T1000 (cell line): ENCODE data around the gene KCNJ16.

Experiments
- DNase-seq: peaks from one replicate; lab custom pipeline; 2025; ENCODE audit warnings: mixed read lengths; lab: John Stamatoyannopoulos, UW

Gene KCNJ16

DNA sequence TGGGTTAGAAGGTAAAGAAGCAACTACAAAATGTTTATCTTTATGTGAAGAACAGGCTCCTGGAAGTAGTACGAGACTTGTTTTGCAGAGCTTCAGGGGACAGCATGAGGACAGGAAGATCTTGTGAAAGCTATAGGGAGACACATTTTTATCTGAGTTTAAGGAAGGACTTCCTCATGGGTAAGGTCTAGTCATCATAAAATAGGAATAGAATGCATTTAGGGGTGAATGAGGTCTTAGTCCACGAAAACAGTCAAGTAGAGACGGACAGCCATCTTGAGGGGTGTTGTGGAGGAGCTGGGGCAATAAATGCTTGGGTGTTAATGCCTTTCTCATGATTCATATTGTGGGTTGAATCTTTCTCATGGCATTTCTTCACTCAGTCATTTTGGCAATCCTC, 24.3 kb downstream of the KCNJ16 start:
- no peak for DNase-seq

DNA sequence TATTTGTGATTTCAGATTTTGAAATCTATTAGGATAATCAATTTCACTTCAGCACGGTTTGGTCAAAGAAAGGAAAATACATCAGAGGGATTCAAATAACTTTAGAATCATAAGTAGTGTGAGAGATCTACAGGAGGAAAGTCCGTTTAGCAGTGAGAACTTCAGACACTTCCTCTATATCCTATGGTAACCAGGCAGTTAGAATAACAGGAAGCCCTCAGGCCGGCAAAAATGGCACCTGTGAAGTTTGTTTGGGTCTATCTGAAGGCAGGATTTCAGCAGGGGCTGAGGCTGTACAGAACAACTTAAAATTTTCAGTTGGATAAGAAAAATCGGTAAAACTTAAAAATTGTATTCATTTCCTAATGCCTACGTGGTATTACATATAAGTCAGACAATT, 24.9 kb downstream of the KCNJ16 start:
- DNase-seq = no peak

DNA sequence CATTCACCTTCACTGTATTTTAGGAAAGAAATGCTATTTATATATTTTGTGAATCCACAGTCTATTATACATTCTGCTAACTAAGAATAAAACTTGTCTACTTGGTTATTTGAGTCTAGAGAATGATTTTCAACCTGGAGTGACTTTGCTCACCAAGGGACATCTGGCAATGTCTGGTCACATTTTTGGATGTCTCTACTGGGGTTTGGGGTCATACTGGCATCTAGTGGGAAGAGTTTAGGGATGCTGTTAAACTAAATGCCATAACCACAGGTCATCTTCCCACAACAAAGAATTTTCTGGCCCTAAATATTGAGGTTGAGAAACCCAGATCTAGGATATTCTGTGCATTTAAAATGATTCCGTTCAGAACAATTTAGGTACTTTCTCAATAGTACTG, 26.0 kb downstream of the KCNJ16 start:
- no peak for DNase-seq

DNA sequence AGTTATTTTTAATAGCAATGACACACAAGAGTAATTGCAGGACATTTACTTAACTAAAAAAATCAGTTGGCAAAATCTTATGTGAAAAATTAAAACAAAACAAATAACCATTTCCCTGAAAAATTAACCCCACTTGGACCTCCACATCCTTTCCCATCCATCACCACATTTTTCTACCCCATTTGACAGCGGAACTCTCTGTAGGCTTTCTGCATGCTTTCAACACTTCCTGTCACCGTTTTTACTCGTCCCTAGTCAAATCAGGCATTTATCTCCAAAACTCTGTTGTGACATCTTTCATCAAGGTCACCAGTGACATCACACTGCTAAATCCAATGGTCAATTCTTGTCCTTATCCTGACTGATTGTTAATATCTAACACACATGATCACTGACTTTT, 27.5 kb downstream of the KCNJ16 start:
- DNase-seq = no peak

DNA sequence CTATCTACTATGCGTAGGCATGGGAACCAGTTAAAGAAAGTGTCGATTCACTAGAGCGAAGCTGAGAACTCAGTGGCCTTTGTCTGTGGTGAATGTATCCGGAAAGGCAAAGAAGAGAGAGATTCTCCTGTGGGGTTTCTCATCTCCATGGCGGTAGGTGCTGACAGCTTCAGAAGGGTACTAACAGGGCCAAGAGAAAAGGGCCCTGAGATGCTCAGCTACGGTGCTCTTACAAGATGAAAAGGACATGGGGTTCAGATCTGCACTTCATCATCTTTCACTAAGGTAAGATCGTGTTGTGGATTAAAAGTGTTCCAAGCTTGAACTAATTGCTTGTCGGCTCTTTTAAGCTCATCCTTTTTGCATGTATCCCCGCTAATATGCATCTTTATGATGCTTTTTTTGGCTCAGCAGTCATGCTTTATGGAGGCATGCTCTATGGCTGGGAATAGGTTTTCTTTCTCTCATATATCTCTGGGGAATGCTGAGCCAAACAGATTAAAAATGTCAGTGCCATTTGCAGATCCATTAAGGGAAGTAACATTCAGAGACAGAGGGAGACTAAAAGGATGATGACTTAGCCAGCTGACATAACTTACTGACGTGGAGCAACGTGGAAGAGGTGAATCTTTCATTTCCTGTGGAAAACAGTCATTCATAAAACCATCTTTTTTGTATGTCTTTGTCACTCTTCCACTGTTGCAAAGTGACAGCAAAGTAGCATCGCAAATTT, 29.9 kb downstream of the KCNJ16 start:
- DNase-seq = no peak

DNA sequence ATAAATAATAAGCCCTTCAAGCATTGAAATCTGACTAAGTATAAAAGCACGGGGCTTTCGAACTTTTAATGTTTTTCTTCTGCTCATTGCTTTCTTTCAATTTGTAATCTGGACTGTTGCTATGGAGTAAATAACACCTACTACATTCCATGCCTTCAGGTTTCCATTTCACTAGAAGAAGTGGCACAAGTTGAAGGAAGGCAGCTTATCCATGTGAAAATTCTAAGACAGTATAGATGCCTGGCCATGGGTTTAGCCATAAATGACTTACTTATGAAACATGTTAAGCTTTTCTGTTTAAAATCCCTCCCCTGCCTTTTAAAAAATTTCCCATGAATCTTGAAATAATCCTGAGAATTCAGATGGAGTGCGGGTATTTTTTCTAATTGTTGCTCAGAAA, 30.6 kb downstream of the KCNJ16 start:
- no peak for DNase-seq

DNA sequence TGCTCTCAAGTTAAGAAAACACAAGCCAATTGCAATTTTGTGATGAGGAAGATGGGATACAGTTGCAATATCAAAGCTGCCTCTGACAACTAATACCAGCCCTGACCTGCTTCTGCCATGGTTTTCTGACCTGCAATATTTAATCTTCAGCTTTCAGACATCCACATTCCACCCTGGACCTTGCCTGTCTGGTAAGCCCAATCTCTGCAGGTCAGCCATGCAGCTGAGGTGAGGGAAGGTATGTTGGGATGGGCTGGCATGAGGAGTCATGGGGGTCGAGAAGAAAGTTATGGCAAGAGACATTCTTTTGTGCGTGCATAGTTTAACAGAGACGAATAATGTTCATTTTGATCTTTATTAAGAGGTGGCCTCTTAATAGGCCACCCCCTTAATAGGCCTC, 31.5 kb downstream of the KCNJ16 start:
- DNase-seq = no peak

DNA sequence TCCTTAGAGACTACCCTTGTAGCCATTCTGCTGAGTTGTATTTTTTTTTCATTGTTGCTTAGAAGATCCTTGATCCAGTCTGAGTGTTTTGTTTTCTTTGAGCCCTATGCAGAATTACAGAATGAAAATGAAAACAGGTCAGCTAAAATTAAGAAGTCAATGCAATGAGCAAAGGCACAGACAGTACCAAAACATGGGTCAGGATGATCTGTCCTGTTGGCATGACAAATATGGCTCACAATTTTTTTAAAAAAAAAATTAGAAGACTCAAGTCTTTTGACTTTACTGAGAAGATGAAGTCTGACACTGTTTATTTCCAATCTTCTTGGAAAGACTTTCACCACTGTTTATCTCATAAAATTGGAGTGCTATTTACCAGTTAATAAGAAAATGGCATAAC, 32.4 kb downstream of the KCNJ16 start:
- no peak for DNase-seq

DNA sequence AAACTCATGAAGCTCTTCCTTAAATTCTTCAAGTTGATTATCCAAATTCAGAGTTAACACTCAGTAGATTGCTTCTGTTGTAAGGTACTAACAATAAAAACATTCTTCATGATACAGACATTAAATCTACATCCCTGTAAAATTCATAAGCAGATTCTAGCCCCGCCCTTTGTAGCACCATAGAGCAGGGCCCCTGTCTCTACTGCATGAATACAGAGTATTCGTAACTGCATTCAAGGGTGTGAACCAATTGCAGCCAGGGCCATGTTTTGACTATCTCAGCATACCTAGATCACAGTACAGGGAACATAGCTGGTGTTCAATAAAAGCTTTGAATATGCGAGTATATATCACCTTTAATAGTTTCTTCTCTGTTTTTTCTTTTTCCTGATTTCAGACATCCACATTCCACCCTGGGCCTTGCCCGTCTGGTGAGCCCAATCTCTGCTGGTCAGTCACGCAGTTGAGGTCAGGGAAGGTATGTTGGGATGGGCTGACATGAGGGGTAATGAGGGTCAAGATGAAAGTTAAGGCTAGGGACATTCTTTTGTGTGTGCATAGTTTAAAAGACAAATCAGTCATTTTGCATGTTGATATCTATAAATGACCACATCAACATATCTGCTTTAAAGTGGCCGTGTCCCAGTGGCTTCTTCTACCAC, 33.0 kb downstream of the KCNJ16 start:
- DNase-seq = no peak

DNA sequence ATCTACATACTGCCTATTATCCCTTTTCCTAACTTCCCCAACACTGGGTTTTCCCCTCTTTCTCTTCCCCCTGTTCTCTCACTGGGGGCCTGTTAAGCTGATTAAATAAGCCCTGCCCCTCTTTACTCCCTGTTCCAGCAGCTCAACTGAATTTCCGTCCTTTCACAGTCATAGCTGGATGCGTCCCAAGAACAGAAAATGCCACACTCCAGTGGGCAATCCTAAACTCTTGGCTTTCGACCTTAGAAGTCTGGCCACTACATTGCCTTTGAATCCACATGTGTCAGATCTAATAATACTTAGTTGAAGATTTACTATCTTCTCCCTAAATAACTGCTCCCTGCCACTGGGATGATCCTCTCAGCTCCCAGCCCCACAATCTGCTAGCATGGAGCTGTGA, 34.5 kb downstream of the KCNJ16 start:
- DNase-seq = no peak

DNA sequence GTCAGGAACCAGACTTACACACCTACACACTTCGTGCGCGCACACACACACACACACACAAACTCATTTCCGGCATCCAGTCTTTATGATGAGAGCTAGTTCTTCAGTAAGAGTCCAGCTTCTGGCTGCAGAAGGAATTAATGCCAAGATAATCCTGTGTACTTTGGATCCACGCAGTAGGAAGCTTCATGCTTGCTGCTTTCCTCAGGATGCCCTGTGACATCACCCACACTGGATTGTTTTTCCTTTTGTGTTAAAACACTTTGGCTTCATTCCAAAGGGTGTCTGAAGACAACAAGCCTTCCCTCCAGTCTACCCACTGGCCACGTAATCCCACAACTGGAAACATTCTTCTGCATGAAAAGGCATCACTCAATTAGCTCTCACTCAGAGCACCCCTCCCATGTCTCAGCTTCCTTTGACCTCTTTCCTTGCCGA, 35.4 kb downstream of the KCNJ16 start:
- DNase-seq = no peak

DNA sequence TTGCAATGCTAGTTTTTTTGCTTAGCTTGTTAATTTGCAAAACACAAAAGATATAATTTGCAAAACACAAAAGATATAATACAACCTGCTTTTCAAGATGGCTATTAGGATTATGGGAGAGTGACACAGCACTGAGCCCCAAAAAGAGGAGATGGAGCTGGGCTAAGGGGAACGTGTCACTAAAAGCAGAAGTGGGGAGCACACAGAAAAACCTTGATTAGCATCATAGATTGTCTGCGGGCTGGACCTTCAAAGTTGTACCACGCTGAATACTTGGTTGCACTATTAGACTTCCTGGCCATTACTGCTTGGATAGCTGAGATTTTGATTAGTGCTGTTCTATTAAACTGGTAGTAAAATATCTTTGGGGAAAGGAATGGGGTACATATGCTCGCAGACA, 36.2 kb downstream of the KCNJ16 start:
- DNase-seq = no peak

DNA sequence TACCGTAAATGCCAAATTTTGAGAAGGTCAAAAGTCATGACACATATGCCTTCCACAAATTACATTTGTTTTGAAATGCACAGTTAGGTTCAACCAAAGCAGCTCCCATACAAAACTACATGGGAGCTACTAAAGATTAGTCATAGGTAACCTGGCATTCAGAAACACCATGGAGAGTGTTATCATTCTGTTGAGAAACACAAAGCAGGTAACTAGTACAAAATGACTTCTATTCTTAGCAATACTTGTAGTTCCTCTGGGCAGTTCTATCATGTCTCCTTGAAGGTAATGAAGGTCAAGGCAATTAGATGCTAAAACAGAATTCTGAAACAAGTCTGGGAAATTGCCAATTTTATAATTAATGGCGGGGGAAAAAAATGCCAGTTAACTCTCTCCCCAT, 39.4 kb downstream of the KCNJ16 start:
- DNase-seq = no peak

DNA sequence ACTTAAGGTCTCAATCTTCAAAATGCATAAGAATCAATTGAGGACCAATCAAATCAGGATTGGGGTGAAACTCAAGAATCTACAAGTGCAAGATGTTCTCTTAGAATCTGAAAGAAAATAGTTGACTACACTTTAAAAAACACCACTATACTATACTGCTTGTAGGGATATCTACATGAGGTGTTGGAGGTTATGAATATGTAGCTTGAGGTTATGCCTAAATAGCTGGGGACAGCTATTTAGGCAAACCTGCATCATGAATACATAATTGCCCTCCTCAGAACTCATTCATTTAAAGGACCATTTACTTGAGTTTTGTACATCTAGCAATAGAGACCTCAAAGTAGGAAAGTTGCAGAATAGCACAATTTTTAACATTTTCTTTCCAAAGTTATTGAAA, 40.1 kb downstream of the KCNJ16 start:
- no peak for DNase-seq

DNA sequence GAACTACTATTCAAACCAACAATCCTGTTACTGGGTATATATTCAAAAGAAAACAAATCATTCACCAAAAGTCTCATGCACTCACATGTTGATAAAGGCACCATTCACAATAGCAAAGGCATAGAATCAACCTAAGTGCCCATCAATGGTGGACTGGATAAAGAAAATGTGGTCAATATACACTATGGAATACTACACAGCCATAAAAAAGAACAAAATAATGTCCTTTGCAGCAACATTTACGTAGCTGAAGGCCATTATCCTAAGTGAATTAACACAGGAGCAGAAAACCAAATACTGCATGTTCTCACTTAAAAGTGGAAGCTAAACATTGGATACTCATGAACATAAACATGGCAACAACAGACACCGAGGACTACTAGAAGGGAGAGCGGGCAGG, 41.9 kb downstream of the KCNJ16 start:
- DNase-seq = no peak

DNA sequence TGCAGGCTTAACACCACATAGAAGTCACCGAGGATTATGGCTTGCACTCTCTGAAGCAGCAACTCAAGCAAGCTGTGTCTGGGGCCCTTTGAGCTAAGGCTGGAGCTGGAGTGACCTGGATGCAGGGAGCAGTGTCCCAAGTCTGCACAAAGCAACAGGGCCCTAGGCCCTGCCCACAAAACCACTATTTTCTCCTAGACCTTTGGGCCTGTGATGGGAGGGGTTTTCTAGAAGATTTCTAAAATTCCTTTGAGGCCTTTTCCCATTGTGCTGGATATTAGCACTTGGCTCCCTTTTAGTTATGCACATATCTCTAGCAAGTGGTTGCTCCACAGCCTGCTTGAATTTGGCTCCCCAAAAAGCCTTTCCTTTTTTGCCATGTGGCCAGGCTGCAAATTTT, 44.5 kb downstream of the KCNJ16 start:
- DNase-seq = no peak

DNA sequence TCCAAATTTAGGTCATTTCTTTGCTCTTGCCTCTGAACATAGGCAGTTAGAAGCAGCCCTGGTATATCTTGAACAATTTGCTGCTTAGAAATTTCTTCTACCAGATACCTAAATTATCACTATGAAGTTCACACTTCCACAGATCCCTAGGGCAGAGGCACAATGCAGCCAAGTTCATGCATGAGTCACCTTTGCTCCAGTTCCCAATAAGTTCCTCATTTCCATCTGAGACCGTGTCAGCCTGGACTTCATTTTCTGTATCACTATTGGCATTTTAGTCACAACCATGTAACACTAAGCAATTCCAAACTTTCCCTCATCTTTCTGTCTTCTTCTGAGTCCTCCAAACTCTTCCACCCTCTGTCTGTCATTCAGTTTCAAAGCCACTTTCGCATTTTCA, 45.0 kb downstream of the KCNJ16 start:
- no peak for DNase-seq

DNA sequence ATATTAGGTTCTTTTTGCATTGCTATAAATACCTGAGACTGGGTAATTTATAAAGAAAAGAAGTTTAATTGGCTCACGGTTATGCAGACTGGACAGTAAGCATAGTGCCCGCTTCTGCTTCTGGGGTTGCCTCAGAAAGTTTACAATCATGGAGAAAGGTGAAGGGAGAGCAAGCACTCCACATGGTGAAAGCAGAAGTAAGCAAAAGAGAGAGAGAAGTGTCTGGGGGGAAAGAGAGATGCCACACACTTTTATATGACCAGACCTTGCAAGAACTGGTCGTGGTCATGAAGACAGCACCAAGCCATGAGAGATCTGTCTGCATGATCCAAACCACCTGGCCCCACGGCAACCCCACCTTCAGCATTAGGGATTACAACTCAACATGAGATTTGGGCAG, 45.4 kb downstream of the KCNJ16 start:
- DNase-seq = no peak

DNA sequence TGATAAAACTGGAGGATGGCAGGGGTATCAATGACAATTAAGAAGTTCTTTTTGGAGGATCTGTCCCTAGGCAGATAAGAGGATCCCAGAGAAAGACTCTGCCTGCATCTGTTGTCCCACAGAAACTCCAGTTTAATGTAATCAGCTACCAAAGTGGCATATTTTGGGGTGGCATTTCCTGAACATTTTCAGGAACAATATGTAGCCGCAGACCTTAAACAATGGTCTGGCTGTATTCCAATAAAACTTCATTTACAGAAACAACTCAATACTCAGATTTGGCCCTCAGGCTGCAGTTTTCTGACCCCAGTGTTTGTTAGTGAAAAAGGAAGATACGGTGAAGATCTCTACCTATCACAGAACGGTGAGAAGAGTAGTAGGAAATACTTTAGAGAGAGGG, 46.1 kb downstream of the KCNJ16 start:
- no peak for DNase-seq

DNA sequence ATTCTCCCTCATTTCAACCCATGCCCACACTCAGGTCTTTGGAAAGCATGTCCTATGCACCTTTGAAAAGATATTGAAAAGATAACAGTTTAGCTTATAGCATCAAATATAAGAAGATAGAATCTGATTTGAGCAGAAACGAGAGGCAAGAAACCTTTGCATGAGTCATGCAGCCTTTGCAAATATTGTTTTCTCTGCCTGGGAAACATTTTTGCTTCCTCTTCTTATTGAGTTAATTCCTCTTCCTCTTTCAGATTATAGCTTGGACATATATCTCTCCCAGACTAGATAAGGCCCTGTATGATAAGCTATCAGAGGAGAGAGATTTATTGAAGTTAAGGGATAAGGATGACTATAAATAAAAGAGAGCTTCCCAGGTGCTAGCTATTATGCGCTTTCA, 48.2 kb downstream of the KCNJ16 start:
- no peak for DNase-seq

DNA sequence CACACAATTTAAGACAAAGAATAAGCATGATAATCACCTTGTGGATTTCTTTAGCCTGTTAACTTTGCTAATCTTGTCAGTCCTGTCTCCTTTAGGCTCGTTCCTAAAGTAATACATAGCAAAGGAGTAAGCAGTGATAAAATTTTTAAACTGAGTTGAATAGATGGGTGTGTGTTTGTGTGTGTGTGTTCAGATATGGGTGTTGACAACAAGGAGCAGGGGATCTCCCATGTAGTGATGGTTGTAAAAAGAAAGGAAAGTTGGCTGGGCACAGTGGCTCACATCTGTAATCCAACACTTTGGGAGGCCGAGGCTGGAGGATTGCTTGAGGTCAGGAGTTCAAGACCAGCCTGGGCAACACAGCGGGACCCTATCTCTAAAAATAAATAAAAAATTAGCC, 49.7 kb downstream of the KCNJ16 start:
- DNase-seq = no peak

DNA sequence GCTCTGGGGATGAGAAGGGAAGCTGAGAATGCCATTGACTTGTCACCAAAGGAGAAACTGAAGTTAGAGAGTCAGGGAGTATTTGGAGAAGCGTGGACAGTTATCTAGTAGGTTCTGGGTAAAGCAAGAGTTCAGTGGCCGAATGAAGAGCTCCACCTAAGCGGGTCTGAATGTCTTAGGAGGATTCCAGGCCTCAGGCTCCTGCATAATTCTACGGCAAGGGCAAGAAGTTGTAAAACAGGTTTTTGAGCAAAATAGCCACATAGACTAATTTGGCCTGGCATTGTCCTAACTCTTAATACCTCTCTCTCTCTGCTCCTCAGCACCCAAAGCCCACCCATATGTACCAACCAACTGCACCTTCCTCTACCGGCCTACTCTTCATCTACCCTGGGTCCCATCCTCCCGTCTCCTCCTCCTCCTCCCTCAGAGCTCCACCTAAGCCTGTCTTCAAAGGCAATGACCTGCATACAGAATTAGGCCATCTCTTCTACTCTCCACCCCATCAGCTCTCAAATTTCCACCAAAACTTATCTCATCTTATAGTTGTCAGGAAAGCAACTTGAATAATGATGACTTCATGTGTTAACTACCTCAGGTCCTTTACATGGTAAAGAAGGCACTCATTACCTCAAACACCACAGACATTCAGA, 52.3 kb downstream of the KCNJ16 start:
- DNase-seq = no peak

DNA sequence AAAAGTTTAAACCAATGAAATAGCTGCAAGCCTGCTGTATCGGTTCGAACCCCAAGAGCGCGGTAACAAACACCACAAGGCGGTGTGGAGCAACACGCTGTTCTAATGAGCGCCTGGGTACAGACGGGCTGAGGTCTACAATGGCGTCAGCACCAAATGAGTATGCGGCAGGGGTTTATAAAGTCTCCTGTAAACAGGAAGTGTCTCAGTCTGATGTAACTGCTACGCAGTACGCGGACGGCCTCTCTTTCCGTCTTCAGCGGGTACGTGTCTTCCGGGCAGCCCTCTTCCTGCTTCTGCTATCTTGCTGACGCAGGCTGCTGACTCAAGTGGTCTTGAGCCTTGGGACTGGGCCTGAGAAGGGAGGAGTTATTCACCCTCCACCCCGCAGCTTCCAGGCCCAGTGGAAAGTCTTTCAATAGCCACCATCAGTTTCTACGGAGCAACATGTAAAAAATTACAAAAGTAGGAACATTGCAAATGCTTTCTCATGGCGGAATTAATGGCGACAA, 53.8 kb downstream of the KCNJ16 start:
- no peak for DNase-seq
